ENCODE data around the gene C19orf47.
"Not testable (repeated sequence)": the region's sequence is repeated elsewhere in the genome, so short reads cannot be mapped to it uniquely, and the experiment has no call there.

The C19orf47 gene

DNA sequence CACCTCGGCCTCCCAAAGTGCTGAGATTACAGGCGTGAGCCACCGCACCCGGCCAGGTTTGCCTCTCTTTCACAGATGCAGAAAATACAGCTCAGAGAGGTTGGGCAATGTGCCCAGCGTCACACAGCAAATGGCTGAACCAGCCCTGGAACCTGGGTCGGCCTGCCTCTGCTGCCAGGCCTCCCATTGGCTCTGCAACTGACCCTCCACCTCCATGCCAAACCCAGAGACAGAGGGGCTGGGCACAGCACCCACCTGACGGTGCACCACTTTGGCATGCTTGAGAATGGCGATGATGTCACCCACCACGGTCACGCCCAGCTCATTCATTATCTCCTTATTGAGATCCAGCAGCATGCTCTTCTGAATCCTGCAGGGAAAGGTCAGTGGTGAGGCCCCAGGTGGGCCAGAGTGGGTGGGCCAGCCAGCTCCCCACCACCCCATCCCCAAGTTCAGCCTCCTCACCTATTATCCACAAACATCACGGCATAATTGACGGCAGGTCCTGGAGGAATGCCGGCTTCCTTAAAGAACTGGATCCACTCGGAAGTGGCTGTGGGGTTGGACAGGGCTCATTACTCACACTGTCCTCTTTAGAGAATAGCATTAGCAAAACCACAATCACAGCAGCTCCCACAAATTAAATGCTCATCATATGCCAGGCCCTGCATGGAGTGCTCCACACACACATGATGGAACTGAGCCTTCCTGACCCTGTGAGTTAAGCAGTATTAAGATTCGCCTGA lies 12.2 kb downstream of the C19orf47 start:
- no peak overlapping the region for H3K4me3 ChIP-seq (ENCODE audit: insufficient read depth, low read length, poor library complexity, severe bottlenecking)
- H3K27ac ChIP-seq (ENCODE audit: low read depth, low read length): no peak overlapping the region
- H3F3A ChIP-seq (ENCODE audit: insufficient read depth): no peaks in the 10 kb centered on the region
- H3K36me3 ChIP-seq (ENCODE audit: low read length): peaks cover 9% of the 10 kb centered on the region; the same call in 1 of the 2 replicates
- H4K20me1 ChIP-seq (ENCODE audit: low read depth, low read length): no peaks in the 10 kb centered on the region; the same call in 1 of the 2 replicates
- no peaks in the 10 kb centered on the region for H3K27me3 ChIP-seq (ENCODE audit: low read length)
- no peak for TF ChIP-seq EZH2phosphoT487 (conservative IDR thresholded peaks at IDR 0.05; ENCODE audit: low read length)
- TF ChIP-seq, protein P1, sequence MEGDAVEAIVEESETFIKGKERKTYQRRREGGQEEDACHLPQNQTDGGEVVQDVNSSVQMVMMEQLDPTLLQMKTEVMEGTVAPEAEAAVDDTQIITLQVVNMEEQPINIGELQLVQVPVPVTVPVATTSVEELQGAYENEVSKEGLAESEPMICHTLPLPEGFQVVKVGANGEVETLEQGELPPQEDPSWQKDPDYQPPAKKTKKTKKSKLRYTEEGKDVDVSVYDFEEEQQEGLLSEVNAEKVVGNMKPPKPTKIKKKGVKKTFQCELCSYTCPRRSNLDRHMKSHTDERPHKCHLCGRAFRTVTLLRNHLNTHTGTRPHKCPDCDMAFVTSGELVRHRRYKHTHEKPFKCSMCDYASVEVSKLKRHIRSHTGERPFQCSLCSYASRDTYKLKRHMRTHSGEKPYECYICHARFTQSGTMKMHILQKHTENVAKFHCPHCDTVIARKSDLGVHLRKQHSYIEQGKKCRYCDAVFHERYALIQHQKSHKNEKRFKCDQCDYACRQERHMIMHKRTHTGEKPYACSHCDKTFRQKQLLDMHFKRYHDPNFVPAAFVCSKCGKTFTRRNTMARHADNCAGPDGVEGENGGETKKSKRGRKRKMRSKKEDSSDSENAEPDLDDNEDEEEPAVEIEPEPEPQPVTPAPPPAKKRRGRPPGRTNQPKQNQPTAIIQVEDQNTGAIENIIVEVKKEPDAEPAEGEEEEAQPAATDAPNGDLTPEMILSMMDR (IDR thresholded peaks at IDR 0.05; ENCODE audit: insufficient read depth, low read length, poor library complexity, severe bottlenecking): no peak
- no peaks in the 10 kb centered on the region for H3K9me3 ChIP-seq (ENCODE audit: insufficient read depth, low read length)
- no peak overlapping the region for H3K4me2 ChIP-seq (ENCODE audit: low read depth, low read length, poor library complexity, severe bottlenecking)
- H3K79me2 ChIP-seq (ENCODE audit: insufficient read depth, low read length): peaks cover 9% of the 10 kb centered on the region; the same call in 1 of the 2 replicates
- no peaks in the 10 kb centered on the region for H3K9me2 ChIP-seq (replicated peaks; ENCODE audit: insufficient read depth, low read length)
- no peak overlapping the region for H3K9ac ChIP-seq (ENCODE audit: low read length)
- no peak overlapping the region for H2AFZ ChIP-seq (ENCODE audit: low read depth, low read length, severe bottlenecking)

DNA sequence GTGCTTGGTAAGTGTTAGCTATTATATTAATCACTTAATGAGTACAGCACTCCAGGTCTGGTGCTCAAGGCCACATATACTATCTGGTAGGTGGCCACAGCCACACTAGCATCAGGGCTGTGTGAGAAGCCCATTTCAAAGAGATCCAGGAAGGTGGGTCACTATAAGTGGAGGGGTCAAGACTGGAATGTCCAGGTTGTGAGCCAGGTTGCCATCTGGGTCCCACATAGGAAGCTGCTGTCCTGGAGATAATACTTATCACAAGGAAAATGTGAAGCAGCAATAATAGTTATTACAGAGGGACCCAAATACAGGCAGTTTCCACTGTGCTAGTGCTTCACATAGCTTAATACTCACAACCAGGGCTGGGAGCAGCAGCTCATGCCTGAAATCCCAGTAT lies 13.1 kb downstream of the C19orf47 start:
- no peaks in the 10 kb centered on the region; the same call in 1 of the 2 replicates for H4K20me1 ChIP-seq (ENCODE audit: low read depth, low read length)
- no peak overlapping the region for H3K27ac ChIP-seq (ENCODE audit: low read depth, low read length)
- no peak overlapping the region for H3K4me2 ChIP-seq (ENCODE audit: low read depth, low read length, poor library complexity, severe bottlenecking)
- no peak overlapping the region for H2AFZ ChIP-seq (ENCODE audit: low read depth, low read length, severe bottlenecking)
- H3K9me3 ChIP-seq (ENCODE audit: insufficient read depth, low read length): no peaks in the 10 kb centered on the region
- peaks cover 11% of the 10 kb centered on the region; the same call in 1 of the 2 replicates for H3K36me3 ChIP-seq (ENCODE audit: low read length)
- no peak overlapping the region for H3K9ac ChIP-seq (ENCODE audit: low read length)
- H3K27me3 ChIP-seq (ENCODE audit: low read length): no peaks in the 10 kb centered on the region
- TF ChIP-seq, protein P1 (IDR thresholded peaks at IDR 0.05; ENCODE audit: insufficient read depth, low read length, poor library complexity, severe bottlenecking): no peak
- no peak for TF ChIP-seq EZH2phosphoT487 (conservative IDR thresholded peaks at IDR 0.05; ENCODE audit: low read length)
- H3K9me2 ChIP-seq (replicated peaks; ENCODE audit: insufficient read depth, low read length): no peaks in the 10 kb centered on the region
- peaks cover 9% of the 10 kb centered on the region; the same call in 1 of the 2 replicates for H3K79me2 ChIP-seq (ENCODE audit: insufficient read depth, low read length)
- H3F3A ChIP-seq (ENCODE audit: insufficient read depth): no peaks in the 10 kb centered on the region
- no peak overlapping the region for H3K4me3 ChIP-seq (ENCODE audit: insufficient read depth, low read length, poor library complexity, severe bottlenecking)

DNA sequence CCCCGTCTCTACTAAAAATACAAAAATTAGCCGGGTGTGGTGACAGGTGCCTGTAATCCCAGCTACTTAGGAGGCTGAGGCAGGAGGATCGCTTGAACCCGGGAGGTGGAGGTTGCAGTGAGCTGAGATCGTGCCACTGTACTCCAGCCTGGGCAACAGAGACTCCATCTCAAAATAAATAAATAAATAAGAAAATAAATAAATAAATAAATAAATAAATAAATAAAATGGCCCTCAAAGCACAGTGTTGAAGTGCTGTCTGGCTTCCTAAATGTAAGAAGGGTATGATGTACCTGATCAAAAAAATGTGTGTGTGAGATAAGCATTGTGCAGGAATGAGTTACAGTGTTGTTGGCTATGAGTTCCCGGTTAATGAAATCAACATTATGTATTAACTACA lies 15.1 kb downstream of the C19orf47 start:
- H3F3A ChIP-seq (ENCODE audit: insufficient read depth); H3K9ac ChIP-seq (ENCODE audit: low read length); H3K4me2 ChIP-seq (ENCODE audit: low read depth, low read length, poor library complexity, severe bottlenecking); H3K79me2 ChIP-seq (ENCODE audit: insufficient read depth, low read length); H3K9me3 ChIP-seq (ENCODE audit: insufficient read depth, low read length); H3K27me3 ChIP-seq (ENCODE audit: low read length); H2AFZ ChIP-seq (ENCODE audit: low read depth, low read length, severe bottlenecking); H4K20me1 ChIP-seq (ENCODE audit: low read depth, low read length); H3K27ac ChIP-seq (ENCODE audit: low read depth, low read length); H3K4me3 ChIP-seq (ENCODE audit: insufficient read depth, low read length, poor library complexity, severe bottlenecking); H3K9me2 ChIP-seq (replicated peaks; ENCODE audit: insufficient read depth, low read length): not testable (repeated sequence)
- H3K36me3 ChIP-seq (ENCODE audit: low read length): peaks cover 11% of the 10 kb centered on the region; the same call in 1 of the 2 replicates

GRCh38 chr19:40332669-40333068 lies 15.5 kb downstream of the C19orf47 start:
- Histone ChIP-seq H3K36me3 (ENCODE audit: low read length) (peaks cover 11% of the 10 kb centered on the region; the same call in 1 of the 2 replicates), H3K9me2 (replicated peaks; ENCODE audit: insufficient read depth, low read length) (no peaks in the 10 kb centered on the region)
- TF ChIP-seq, protein P1 (IDR thresholded peaks at IDR 0.05; ENCODE audit: insufficient read depth, low read length, poor library complexity, severe bottlenecking): no peak
- no peak for TF ChIP-seq EZH2phosphoT487 (conservative IDR thresholded peaks at IDR 0.05; ENCODE audit: low read length)

More at GRCh38 chr19:40332669-40333068, 15.5 kb downstream of the C19orf47 start:
- Histone ChIP-seq H3K4me2 (ENCODE audit: low read depth, low read length, poor library complexity, severe bottlenecking) (no peak overlapping the region), H2AFZ (ENCODE audit: low read depth, low read length, severe bottlenecking) (no peak overlapping the region), H3K9me3 (ENCODE audit: insufficient read depth, low read length) (no peaks in the 10 kb centered on the region), H3K79me2 (ENCODE audit: insufficient read depth, low read length) (peaks cover 8% of the 10 kb centered on the region; the same call in 1 of the 2 replicates), H3K9ac (ENCODE audit: low read length) (no peak overlapping the region), H3K27ac (ENCODE audit: low read depth, low read length) (no peak overlapping the region), H3K4me3 (ENCODE audit: insufficient read depth, low read length, poor library complexity, severe bottlenecking) (no peak overlapping the region), H4K20me1 (ENCODE audit: low read depth, low read length) (no peaks in the 10 kb centered on the region; the same call in 1 of the 2 replicates), H3F3A (ENCODE audit: insufficient read depth) (no peaks in the 10 kb centered on the region), H3K27me3 (ENCODE audit: low read length) (no peaks in the 10 kb centered on the region)

Measured in SU-DHL-6 (cell line).